ENCODE measurements around the gene C5orf58.

The C5orf58 gene

DNA sequence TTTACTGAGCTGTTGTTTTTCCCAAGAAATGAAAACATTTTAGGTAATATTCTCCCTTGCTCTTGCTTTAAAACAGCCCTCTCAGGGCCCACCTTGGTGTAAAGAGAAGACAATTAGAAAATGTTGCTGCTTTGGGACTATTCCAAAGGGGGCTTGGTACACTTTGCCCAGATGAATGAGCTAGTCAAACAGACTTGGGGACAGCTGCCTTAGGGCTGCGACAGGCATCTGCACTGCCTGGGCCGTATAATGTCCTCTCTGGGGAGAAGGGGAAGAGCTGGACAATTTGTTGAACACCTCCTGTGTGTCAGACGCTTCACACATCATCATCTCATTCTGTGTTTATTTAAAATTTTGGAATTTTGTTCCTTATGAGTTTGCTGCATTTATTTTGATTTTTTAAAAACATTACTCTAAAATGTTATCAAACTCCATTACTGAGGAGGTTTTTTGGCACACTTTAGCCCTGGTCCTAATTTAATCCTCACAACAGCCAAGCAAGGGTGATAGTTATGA, 28.8 kb downstream of the C5orf58 start:
- DNase-seq, result no peak

DNA sequence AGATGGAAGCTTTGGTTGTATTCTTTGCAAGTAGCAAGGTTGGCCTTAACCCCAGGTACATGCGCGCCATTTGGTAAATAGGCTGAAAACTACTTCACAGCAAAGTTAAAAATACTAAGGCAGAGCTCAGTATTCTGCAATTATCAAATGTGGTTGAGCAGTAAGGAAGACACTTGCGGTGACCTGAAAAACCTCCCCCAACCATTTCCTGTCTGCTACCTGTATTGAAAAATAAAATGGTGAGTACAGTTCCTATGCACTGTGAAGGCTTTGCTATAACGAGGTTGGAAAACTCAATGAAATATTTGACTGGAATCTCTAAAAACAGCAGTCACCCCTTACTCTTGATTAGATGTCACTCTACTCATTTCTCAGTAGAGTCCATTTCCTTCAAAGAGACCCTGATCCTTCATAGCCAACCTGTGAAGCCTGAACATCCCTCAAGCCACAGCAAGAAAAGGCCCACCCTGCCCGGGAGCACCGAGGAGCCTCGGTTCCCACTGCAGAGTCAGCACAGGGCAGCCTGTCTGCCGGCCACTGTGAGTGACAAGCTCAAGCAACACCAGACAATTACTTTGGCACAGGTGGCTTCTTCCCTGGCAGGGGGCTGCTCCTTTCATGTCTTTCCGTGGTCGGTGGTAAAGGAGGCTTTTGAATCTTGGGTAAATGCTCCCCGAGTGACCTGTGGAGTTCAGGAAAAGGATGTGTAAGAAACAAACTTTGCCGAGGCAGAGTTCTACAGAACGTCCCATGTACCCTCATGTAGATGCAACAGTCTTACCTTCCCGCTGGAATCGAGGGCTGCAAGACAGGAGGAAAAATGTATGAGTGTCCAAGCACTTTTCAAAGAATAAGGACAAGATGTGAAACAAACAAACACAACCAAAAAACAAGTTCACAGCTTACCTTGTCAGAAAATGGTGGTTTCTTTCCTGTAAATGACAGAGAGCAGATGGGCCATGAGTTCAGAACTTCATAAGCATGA, 29.6 kb downstream of the C5orf58 start:
- DNase-seq, result no peak

DNA sequence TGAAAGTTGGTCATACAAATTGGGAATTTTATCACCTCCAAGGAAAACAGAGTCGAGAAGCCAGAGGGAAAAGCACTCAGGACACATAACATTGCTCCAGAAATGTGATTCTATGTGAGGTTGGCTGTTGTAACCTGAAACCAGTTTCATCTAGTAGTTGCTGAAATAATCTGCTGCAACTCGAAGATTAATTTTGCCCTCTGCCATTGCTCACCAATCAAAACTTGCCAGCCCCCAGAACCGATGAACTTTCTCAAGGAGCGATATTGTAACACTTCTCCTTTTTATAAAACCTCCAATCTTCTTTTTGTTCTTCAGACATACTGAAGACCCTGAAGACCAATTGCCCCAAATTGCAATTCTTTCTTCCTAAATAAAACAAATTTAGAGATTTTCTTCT, 31.1 kb downstream of the C5orf58 start:
- DNase-seq, result no peak

DNA sequence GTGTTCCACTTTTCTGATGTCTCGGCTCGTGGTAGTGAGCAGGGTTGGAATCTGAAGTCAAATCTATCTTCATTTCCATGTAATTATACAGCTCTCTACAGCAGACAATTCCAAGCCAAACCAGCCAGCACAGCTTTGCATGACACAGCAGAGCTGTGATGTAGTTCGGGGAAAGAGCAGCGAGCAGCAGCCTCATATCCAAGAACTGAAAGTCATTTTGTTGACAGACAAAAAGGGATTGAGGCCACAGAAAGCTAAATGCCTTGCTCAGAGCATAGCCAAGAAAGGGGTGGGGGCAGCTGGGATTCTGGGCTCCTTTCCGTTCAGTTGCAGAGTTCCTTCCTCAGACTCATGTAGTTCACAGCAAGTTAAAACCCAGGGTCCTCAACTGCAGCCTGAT, 32.7 kb downstream of the C5orf58 start:
- DNase-seq, result no peak

DNA sequence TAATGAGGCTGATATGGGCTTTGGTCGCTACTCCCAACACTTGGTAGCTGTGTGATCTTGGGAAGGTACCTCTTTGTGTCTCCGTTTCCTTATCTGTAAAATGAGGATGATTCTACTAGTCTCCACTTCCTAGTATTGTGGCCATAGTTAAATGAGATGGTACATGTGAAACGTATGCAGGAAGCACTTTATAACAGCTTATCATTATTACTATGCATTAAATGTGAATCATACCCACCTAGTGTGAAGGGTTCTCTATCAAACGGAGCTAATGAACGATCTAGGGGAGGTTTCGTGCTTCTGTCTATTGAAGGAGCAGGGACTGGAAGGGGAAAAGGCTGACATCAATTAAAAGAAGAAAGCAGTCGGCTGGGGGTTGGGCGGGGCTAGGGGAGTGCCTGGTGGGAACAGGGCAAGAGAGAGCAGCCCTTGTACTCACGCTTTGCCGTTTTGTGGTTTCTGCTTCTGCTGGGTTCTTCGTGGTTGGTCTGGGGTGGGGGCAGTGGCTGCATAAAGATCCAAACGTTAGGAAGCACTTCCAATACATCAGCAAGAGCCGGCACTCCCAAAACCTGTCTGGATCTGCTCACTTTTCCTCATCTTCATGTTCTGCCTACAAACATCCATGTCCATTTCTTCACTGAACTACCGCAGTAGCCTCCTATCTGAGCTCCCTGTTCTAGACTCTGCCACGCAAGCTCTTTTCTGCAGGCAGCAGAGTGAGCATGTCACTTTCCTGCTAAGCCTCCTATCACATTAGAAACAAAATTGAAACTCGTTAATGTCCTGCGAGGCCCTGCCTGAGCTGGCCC, 34.0 kb downstream of the C5orf58 start:
- no peak for DNase-seq

DNA sequence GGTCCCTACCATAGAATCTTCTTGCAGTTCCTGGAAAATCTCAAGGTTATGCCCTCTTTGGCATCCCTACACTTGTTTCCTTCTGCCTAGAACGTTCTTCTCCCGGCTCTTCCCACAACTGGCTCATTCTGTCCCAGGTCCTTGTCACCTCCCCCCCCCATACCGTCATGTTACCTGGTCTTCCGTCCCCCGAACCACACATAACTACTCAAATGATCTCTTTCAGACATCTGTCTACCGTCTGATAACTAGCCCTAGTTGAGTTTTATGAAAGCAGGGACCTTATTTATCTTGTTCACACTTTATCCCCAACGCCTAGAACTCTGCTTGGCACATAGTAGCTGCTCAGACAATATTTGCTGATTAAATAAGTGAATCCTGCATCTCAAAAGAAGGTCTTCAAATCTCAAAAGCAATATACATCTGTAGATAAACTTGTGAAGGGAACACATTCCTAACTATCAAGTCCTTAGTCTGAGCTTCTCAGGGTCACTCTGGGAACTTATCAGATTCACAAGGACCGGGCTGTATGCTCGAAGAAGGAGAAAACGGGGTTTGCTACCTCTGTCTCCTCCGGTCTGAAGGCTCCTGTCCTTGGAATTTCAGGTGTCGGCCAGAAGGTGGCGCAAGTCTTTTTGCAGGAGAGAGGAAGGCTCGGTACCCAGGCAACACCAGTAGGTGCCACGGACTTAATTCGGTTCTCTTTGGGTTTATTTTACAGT, 34.8 kb downstream of the C5orf58 start:
- no peak for DNase-seq

DNA sequence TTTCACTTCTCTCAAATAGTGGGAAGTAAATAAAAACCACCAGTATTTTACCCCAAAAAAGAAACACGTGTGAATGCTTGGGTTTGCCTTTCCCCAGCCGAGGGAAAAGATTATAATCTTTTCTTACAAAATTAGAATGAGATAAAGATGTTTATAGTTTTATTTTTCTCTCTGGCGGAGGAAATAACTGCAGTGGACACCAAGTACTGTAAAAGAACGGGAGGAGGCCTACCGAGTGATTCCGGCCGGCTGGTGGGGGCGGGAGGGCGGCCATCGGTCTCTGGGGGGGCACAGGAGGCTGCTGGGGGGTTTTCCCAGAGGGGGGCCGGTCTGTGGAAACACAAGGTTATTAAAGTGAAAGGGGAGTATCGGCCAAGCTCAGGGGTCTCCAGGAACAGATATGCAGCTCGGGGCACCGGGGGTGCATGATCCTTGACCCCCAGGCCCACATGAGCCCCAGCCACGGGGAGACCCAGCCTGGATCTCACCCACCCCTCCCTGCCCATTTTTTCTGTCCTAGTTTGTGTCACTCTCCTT, 35.4 kb downstream of the C5orf58 start:
- no peak for DNase-seq

DNA sequence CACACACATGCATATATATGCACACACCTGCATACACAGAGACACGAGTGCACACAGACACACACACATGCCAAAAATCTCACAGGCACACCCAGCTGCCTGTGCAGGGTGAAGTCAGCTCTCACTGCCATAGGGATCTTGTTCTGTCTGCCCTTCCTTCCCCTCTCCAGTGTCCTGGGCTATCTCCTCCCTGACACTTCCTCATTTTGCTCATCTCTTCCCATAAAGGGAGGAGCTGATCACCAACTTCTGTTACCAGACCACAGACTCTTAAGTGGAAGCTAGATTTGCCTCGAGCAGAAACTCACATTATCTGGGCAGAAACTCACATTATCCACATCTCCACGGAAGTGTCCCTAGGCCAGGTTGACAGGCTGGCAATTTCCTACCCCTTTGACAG, 36.1 kb downstream of the C5orf58 start:
- no peak for DNase-seq

DNA sequence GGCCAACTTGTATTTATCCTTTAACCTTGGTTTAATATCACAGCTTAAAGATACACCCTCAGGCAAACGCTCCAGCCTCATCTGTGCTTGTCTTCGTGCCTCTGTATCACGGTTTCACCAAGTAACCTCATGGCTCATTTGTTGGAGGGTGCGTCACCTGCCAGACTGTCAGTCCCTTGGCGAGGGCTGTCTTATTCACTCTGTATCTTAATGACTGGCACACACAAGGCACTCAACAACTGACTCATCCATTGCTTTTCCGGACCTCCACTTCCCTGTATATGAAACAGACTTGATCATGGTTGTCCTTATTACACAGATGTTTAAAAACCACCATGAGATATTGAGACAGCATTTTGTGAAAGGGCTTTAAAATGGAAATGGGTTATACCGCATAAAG, 36.8 kb downstream of the C5orf58 start:
- no peak for DNase-seq

DNA sequence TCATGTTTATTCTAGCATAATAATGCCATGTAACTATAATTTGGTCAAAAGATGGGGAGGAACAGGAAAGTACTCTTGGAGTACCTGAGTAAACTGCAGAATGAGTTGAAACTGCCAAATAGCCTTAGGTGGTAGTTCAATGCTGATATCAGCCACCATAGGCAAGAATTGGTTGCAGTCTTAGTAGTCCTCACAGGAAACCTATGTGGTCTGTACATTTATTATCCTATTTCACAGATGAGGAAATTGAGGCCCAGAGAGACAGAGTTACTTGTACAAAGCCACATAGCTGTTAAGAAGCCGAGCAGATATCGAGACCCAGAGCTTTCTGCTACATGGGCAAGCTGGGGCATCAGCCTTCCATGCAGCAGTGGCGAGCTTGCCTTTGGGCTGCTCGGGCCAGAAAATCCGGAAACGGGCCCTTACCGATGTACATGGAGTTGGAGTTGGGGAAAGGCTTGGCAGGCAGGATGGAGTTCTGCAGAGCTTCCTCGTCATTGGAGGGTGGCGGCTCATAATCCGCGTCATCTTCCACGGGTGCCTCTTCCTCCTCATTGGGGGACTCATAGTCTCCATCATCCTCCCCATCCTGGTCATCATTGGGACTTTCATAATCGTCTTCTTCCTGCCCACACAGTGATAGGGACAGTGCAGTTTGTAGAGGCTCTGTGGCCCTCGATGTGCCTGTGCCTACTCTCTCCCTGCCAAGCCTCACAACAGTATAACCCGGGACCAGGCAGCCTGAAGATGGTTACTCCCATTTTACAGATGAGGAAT, 37.7 kb downstream of the C5orf58 start:
- DNase-seq, result no peak

DNA sequence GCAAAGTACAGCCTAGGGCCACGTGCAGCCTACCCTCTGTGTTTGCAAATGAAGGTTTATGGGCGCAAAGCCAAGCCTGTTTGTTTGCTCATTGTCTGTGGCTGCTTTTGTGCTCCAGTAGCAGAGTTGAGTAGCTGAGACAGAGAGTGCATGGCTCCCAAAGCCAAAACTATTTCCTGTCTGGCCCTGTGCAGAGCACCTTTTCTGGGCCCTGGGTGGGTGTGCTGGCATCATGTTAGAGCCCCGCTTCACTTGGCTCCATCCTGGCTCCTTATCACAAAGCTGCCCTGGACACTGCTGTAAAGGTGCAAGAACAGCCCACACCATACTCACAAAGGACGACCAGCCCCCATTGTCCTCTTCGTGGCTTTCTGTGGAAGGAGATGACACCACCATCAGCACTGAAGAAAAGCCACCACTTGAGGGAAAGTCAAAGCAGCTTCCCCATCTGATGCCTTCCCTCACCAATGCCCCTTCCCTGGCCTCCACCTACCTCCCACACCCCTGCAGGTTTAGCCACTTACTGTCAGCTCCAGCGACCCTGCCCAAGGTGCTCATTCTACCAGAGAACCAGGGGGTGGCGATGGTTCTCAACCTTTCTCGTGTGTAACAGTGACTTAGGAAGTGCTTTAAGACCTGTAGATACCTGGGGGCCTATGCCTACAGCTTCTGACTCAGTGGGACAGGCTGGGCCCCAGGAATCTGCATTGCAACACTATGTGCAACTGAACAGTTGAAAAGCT, 41.4 kb downstream of the C5orf58 start:
- no peak for DNase-seq

DNA sequence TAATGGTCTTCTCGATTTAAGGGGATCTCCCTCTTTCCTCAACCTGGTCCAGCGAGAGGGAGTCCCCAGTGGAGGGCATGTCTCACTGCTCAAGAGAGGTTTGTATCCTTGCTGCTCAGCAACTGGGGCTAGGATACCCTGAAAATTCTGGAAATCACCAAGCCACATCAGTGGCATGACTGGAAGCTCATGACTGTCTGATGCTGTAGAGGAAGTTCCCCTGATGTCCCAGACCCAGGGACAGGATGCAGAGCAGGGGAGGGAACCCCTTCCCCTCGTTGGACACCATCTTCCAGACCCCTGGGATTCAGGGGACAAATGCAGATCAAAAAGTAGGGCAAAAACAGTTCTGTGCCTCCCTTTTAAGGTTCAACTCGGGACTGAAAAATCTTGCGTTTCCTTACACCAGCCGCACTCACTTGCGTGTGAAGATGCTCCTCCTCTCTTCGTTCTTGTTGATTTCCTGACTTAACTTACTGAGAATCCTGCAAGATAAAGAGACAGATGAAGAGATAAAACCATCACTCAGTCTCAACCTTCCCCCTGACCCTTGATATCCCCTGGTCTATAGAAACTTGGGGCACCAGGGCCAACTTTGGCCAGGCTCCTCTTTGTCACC, 42.7 kb downstream of the C5orf58 start:
- DNase-seq, result no peak

DNA sequence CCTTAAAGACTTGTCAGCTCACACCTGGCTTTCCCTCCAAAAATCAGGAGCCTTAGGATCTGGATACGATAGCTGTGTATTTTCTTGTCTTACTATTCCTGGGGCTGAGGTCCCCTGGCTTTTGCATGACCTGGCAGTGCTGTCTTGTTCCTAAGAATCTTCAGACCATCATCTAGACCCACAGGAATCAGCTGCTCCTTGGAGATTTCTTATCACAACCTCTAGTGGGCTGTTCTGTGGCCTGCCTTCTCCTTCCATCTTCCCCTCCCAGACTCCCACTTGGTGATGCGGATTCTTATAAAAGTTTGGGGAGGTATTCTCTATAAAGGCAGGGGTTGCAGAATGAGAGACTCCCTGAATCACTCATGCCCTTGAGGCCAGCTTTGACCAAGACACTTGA, 43.4 kb downstream of the C5orf58 start:
- no peak for DNase-seq

DNA sequence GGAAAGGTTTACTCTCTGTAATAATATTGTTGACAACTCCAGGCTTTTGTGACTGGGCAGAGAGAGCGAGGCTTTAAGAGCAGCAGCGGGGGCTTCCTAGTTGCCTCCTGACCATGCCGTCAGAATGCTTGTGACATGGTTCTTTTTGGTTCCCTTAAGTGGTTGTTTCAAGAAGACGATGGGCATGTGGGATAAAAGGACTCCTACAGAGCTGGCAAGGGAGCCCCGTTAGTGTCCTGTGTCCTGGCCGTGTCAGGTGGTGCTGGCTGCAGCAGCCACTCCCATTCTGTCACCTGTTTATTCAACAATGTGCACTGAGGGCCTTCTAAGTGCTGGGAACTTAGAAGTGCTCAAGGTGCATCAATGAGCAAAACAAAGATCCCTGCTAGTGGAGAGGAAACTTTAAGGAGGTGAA, 45.1 kb downstream of the C5orf58 start:
- no peak for DNase-seq

DNA sequence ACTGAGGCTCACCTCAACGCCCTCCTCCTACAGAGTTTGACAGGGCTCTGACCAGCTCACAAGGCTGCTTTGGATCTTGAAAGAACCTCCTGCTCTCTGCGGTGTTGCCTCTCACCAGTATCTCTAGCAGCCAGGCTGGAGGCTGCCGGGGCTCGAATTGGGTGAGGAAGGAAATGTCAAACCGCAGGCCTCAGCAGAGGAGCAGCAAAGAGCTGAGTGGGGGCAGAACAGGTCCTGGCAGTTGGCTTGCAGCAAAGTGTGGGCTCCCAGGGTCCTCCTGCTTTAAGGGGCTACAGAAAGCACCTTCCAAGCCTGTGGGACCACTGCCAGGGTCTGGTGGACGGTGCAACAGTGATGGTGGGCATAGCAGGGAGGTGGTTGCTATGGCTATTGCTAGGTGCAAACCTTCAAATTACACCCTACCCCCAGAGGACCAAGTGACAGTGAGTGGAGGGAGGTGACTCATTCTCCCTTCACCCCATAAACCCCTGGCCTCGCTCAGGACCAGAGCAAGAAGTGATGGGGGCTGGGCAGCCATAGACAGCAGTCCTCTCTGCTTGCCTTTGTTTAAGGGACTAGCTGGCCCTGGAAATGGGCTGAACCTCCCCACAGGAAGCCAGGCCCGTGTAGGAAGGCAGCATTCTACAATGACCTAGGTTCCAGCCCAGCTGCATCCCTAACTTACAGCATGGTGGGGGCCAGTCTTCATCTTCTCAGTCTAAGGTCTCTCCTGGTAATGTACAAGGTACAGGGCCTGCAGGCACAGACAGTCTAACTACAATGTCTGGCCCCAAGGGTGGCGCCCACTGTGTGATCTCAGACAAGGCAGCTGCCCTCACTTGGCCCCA, 46.0 kb downstream of the C5orf58 start:
- DNase-seq, result no peak

DNA sequence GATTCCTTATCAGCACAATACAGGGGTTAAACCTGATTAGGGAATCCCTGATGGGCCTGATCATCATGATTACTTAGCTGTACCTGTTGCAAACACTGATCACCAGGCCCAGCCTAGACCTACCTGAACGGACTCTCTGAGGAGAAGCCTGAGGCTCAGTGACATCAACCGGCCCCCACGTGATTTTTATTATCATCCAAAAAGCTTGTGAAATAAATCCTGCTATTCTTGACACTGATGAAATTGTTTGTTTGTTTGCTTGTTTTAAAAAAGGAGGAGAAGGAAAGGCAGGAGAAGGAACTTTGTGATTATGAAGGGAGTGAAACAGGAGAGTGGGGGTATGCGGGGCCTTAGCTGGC, 46.7 kb downstream of the C5orf58 start:
- no peak for DNase-seq

DNA sequence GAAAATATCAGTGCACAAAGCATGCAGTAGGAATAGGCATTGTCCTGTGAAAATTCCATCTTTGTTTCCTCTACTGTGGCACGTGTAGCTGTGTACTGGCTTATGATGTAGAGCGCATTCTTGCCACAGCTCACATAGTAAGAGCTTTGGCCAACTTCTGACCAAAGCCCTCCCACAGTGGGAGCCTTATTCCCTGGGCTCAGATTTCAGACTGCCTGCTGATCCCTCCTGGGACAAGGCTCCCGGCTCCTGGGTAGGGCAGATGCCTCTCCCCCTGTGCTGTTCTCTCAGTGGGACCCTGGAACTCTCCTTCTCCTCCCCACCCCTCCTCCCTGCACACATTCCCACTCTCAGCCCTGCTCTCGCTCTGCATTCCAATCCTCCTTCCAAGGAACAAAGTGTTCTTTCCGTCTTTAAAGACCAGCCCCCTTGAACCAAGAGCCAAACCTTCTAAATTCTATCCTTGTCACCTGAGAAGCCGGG, 47.3 kb downstream of the C5orf58 start:
- no peak for DNase-seq

DNA sequence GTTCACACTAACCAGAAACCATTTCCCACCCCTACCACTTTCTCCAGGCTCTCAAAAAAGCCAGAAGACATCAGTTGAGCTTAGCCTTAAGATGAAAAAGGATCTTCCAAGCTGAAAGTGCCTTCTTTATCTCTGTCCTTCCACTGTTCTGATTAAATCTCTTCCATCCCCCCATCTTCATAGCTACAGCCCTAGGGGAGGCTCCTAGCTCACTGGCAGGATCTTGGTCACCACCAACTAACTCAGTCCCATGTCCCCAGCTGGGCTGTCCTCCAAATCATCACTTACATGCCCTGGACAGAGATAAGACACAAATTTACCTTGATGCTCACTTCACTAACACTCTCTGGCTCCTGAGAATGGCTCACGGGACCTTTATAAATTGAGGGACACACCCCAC, 50.5 kb downstream of the C5orf58 start:
- no peak for DNase-seq

DNA sequence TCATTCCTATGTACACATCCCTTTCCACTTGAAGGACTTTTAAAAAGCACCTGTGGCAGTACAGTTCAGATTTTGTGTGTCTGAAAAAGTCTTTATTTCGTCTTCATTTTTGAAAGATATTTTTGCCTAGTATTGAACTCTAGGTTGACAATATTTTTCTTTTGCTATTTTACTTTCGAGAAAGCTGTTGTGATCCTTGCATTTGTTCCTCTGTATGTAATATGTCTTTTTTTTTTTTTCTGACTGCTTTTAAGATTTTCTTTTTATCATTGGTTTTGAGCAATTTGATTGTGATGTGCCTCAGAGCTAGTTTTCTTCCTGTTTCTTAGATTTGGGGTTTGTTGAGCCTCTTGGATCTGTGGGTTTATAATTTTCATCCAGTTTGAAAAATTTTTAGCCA, 51.4 kb downstream of the C5orf58 start:
- no peak for DNase-seq

DNA sequence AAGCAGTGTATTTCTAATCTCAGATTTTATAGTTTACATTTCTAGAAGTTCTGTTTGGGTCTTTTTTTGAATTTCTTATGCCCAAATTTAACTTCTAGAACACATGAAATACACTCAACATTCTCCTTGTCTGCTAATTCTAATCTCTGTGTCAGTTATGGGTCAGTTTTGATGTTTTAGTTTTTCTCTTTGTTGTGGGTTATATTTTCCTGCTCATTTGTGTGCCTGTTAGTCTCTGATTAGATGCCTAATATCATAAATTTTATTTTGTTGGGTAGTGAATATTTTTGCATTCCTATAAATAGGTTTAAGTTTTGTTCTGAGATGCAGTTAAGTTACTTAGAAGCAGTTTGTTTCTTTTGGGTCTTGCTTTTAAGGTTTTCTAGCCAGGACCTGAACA, 52.4 kb downstream of the C5orf58 start:
- DNase-seq, result no peak

All from NCI-H1436 treated with DMSO at 0.1 percent for 48 hours (cell line).